GM19463 (cell line): Measurements from ENCODE around the gene TEAD1.

ENCODE experiments used
- ATAC-seq: cut with Tn5 transposase; IDR thresholded peaks from one replicate; pipeline ENCODE4 v1.9.1; 2021; ENCODE audit warnings: mild to moderate bottlenecking, moderate library complexity; ENCODE audit not compliant: unreplicated experiment

The TEAD1 gene

DNA sequence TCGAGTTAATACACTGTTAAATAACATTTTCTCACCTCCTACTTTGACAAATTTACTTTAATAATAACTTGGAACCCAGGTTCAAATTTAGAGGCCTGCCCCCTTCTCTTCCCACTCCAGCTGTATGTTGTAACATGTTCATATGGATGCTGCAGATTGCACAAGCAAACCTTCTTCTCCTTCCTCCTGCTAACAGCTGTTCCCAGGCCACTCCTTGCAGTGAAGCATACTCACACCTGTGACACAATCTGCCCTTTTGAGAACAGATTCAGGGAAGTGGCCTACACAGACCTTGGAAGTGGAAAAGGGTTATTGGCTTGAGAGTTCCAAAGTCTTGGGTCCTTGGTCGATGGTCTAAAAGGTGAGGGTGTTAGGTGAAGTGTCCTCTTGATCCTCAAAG, 131.9 kb downstream of the TEAD1 start:
- ATAC-seq, result no peak

DNA sequence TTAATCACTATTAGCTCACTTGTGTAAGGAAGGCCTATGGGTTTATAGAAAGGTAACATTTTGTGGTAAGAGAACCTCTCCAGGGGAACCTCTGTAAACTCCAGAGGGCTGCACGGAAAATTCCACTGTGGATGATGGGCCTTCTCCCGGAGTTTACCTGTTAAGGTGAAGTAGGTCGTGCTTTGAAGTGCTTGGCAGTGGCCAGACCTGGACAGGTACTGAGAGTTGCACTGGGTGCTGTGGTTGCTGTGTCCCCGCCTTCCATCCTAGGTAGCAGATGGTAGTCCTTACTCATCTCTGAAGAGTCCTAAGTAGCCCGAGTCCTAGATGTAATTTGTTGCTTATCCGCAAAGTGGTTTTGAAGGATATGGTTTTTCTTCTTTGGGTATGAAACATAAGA, 133.4 kb downstream of the TEAD1 start:
- ATAC-seq, result no peak

DNA sequence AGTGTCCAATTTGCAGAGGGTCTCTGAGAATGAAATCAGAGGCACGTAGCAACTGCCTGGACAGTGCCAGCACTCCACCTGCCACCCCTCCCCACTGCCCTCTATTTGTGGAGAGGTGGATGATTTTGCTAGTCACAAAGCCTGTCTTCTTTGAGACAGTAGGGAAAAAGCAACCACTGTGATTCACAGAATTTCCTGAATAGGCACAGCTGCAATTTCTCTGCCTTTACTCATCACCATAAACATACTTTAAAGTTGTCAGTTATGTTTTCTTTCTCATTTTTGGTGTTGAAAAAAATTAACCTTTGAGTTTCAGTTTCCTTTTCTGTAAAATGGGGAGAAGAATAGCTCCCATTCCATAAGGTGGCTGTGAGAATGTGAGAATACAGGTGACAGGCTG, 134.3 kb downstream of the TEAD1 start:
- ATAC-seq, result no peak

DNA sequence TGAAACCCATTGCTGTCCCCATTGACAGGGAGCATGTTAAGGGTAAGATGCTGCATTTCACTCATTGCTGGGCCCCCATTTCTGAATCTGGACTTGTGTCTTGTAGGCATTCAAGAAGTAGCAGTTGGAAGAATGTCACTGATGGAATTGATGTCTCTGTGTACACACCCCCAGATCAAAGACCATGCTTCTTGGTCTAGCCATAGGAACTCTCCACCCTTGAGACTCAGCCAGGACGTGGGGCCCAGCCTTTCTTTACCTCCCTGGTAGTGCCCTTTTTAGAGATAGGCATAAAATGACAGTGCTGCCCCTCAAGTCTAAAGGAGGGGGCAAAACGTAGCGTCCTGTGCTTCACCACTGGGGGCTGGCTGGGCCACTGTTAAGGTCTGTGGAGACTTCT, 135.1 kb downstream of the TEAD1 start:
- ATAC-seq, result no peak

DNA sequence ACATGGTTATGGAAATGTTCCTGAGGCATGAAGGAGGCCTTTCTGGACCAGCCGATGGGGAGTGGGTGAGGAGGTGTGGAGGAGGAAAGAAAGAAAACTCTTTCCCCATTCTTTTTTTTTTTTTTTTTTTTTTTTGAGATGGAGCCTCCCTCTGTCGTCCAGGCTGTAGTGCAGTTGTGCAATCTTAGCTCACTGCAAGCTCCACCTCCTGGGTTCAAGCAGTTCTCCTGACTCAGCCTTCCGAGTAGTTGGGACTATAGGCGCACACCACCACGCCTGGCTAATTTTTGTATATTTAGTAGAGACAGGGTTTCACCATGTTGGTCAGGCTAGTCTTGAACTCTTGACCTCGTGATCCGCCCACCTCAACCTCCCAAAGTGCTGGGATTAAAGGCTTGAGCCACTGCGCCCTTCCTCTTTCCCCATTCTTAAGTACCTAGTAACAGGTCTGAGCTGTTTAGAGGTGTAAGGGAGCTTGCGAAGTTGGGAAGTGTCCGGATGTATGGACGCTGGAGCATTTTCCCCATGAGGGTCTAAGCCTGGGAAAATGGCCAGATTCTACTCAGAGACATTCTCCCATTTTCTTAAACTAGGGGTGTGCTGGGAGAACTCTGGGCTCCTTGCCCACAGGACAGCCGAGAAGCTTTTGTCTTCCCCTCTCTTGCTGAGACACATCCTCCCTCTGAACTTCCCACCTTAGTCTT, 135.8 kb downstream of the TEAD1 start:
- no peak for ATAC-seq

DNA sequence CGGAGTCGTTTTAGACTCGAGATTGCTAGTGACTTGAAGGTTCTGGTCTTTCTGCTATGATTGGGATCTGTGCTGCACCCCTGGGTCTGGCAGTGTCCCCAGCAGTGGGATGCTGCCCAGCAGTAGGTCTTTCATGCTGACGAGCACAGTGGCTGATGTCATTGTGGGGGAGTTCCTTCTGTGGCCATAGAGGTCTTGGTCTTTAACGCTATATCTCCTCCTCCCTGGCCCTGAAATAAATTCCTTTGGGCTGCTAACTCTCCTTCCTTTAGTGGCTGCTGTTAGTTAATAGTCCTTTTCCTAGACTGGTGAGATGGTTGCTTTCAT, 136.3 kb downstream of the TEAD1 start:
- ATAC-seq, result no peak

DNA sequence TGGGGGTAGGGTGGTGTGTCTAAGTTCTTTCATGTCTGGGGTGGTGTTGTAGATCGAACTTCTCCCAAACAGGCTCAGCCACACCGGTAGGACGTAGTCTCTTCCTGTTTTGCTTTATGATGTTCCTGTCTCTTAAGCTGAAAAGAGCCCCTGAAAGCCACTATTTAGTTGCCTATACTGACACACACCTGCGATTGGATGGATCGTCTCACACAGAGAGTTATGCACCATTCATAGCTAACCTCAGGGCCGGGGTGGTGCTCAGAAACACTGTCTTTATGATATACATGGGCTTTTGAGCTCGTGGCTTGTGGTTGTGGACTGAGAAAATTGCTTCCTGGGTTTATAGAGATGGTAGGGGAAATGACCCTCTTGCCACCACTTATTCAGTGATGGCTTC, 137.6 kb downstream of the TEAD1 start:
- no peak for ATAC-seq

DNA sequence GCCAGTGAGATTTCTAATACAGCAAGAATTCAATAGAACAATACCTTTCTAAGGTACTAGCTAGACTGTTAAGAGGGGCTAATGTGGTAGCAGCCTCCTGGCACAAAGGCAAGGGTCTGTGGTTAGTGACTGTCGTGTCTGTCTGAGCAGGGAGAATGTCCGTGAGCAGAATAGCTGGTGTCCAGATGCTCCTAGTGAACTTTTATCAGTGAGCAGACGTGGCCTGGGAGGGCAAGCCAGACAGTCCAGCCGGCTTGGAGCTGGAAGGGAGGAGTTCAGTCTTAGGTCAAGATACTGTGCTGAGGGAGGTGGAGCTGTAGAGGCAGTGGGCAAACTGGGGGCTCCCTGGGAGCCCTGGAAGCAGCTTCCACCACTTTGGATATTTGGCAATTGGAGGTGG, 138.6 kb downstream of the TEAD1 start:
- ATAC-seq, result no peak

DNA sequence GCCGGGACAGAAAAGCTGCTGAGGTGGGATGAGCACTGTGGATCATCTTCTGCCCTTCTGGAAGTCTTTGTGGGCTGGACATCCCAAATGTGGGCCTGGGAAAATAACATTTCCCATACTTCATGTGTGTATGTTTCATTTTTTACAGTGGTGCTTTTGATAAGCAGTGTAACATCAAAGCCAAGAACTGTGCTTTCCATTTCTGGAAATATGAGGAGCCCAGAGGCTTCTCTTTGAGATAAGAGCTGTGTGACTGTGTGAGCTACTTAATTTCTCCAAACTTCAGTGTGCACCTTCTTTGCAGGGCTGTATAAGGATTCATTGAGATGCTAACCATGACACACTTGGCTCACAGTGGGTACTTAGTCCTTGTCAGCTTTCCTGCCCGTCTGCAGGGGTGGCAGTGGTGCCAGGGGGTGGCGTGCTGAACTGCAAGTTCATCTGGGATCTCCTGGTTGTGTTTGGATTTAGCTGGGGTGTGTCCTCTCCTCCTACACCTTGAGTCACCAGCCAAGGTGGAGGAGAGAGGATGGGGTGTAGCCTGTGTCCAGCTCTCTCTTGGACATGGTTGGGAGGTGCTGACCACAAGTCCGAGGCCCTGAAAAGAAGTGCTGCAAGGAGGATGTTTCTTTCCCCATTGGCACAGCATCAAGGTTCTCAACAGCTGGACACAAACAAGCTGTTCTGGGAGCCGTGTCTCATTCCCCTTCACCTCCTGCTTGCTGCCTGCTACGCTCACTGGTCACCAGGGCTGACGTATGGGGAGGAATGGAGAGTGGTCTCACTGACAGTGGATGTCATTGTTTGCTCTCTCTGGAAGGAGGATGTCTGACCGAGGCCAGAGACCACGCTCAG, 139.4 kb downstream of the TEAD1 start:
- ATAC-seq, result no peak

DNA sequence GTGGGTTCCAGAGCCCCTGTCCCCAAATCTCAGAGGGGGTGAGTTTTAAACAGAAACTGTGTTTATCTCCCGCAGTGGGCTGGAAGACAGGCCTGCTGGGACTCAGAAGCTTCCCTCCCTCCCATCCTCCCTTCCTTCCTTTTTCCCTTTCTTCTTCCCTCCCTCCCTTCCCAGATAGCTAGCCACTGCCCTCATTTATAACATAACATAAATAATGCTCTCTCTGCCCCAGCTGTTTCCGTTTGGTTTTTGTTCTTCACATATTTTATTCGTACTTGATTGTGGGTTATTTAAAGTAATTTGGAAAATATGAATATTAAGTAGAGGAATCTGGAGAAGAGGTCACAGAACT, 140.9 kb downstream of the TEAD1 start:
- no peak for ATAC-seq

DNA sequence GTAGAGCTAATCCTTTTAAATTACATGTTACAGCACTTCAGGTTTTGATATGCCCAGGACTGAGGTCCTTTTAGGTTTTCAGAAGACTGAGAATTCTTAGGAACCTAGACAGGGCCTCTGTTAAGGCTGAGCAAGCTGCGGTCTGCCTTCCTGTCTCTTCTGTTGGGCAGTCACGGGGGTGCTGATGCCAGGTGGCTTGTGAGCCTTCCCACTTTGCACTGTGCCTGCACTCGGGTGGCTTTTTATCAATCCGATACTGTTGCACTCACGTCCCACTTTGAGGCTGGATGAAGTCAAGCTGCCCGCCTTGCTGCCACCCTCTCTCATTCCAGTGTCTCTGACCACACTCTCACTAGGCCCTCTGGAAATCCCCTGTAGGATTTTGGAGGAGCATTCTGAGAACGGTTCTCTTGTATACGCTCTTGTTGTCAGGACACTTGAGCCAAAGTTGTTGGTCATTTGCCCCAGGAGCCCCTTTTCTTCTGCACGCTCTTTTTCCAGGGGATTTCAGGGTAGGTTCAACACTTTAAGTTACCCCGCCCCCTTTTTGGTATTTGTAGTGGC, 141.8 kb downstream of the TEAD1 start:
- no peak for ATAC-seq

DNA sequence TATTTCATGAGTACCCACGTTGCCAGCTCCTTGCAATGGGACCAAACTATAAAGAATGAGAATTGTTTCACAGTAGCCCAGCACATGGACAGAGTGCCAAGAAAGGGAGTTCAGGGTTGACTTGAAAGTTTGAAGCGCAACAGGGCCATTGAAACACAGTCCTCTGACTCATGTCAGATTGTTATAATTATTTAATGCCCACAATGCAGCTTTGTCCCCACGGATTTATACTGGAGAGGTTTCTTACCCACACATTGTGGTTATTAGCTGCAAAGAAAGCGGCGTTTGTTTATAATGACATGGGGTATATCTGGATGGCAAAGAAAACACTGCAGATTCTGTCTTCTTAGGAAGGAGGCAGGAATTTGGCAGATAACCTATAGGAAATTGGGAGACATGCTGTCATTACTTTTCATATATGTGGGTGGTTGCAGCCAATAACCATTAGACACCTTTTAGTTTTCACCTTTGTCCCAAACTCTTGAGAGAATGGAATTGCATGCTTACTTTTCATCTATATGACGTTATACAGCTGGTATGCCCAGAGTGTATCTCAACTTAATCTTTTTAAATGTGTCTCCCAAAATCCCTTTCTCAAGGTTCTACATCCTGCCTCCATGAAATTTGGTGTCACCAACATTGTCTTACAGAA, 143.6 kb downstream of the TEAD1 start:
- no peak for ATAC-seq

DNA sequence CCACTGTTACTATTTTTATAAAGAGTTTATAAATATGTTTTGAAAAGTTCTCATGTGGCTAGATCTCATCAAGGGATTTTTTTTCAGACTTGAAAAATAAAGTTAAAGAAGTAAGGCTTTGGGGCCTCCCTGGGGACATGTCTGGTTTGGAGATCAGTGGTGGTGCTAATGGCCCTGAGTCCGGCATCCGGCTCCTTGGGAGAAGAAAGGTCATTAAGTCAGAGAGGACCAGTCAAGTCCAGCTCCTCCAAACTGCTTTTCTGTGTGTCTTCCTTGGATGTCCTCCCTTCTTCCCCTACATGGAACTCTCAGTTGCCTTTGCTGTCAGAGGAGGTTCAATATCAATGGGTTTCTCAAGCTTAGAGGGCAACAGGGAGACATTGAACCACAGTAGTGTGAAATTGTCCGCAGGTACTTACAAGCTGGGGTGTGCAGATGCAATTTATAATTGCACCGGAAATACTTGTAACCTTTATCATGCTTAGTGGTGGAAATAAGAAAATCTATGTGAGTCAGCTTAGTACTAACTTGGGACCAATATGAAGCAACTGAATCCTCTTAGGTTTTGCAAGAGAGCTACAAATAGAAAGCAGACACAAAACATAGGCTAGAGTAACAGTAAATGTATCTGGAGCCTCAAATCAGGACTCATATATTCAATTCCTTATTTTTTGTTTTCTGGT, 144.3 kb downstream of the TEAD1 start:
- ATAC-seq, result no peak

DNA sequence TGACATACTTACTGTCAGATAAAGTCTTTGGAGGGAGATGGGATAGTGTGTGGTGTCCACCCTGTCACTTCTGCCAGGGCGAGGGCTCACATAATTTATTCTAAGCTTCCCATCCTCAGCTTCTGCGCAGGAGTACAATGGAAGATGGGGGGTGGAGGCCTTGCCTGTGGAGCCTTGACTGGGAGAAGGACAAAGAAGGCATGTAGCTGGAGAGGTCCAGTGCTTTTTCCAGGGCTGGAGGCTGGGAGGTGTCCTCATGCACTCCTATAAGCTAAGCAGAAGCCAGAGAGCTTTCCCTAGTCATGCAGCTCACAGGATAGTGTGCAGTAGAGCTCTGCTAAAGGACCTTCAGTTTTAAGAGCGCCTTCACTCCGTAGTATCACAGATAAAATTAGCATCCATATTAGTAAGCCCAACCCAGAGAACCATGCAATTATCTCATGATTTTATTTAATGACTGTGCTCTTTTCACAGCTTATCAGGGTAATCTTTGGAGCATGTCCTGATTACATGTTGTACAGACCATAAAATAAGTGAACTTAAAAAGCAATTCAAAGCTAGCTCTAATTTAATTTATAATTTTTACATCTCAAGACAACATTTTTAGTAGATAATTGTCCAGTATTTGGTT, 148.3 kb downstream of the TEAD1 start:
- ATAC-seq, result no peak

DNA sequence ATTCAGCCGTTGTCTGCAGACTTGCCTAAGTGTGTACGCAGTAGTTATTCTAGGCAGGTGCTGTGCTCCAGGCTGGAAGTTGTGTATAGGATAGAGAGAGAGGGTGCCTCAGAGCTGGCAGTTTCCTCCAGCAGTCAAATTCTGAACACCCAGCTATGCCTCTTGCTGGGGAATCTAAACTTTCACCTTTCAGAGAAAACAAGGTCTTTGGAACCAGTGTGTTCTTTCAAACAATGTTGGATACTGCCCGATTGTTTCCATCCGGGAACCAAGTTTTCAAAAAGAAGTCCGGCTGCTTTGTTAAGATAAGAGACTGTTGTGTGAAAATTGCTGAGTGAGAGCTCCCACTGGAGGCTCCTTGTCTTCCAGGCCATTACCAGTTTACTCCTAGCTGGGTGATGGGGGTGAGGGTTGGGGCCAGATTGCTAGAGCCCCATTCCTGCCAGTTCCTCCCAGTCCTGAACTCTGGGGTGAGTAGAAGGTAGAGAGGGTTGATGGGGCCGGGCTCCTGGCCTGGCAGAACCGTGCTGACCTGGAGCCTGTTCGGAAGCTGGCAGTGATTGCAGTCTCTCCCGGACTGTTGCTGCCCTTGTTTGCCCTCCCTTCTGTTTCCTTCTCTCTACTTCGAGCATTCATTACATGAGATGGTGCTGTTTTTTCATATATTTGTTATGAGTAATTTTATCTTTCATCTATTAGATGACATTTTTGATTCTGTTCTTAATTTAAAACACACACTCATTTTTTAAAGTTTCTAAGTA, 150.2 kb downstream of the TEAD1 start:
- no peak for ATAC-seq

DNA sequence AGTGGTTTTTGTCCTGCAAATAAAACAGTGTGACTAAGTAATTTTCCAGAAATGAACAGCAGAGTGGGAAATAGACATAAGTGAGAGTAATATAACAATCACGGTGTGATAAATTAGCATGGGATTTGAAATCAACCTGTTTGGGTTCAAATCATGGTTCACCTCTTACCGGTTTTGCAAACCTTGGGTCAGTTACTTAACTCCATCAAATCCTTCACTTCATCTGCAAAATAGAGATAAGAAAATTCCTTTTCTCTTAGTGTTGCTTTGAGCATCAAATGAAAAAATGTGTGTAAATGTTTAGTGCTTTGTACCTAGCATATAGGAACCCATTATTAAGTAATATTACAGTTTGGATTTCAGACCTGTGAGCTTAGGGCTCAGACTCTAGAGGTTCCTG, 152.2 kb downstream of the TEAD1 start:
- no peak for ATAC-seq

DNA sequence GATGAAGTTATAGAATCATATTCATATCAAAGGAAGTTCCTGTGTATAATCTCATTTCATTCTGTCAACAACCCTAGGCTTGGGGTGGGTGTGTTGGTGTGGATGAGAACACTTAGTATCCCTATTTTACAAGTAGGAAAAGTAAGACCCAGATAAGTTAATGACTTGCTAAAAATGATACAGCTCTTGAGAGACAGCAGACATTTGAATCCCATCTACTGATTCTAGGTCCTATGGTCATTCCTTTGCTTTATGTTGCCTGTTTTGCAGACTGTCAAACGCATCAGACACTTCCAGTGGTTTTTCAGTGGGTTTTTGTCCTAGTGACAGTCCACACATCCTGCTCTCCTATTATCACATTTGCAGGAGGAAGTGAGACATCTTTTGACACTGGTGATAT, 153.1 kb downstream of the TEAD1 start:
- ATAC-seq, result no peak

DNA sequence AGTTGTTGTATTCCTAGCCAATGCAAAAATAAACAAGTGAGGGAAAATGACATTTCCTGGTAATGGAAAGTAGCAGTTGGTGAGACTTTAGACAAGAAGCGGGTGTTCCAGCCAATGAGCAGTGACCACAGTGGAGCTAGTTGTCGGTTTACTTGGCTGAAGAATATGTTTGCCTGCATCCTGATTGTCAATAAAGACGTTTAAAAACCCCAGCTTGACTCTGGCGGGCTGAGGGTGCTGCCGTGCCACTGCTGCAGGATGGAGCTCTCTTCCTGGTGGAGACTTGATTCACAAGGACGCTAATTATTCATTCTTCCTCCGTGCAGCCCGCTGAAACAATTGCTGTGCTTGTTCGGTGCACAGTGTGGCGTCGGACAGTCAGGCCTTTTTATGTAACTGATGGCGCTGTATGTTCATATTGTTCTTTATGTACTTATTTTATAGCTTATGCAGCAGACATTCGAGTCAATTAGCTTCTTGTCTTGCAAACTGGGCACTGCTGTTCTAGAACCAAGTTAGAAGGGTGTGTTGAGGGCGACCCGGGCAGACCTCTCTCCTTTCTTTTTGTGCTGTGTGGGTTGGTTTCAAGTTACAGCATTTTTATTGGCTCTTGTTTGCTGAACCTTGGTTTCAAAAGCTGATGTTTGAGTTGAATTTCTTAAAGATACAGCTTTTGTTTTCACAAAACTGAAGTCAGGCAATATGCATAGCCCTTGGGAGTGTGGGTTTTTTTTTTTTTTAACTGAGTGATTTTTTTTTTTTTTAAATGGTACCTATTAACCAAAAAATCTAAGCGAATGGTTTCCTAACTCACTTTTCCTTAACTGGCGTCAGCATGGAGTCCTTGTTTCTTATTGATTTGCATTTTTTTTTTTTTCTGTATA, 153.9 kb downstream of the TEAD1 start:
- ATAC-seq, result peak; percentile 86

DNA sequence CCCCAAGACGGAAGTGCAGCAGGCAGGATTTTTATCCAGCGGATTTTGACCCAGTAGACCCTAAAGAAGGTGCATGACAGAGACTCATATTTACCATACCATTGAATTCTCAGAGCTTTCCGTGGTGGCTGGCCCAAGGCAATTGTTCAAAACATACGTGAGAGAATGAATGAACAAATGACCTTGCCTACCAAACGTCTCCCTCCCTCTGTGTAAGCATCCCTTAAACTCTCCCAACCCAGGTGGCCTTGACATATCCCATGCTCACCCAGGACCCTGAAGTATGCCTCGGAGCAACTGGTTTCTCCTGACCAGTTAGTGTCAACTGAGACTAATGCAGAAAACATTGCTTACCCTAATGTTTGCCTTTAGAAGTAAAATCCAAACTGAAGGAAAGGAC, 154.9 kb downstream of the TEAD1 start:
- no peak for ATAC-seq
